Bronchial epithelial cell (primary cell): ENCODE measurements around the gene CEP131. TPM values are rescaled to one million over a fixed set of nuclear protein-coding genes. Genes with fewer than 3 reads are reported as not detected.

Source experiments
- DNase-seq: peaks from one replicate; pipeline ENCODE4 v3.0.0-alpha.2; 2010; ENCODE audit warnings: low read depth
- FAIRE-seq: peaks from 2 replicates; lab custom pipeline; 2011; peaks lifted over from hg19 to GRCh38; lab: Jason Lieb, UNC
- H3K27me3 ChIP-seq: 2 replicates; pipeline ENCODE4 v1.5.1; 2011; ENCODE audit warnings: low read length; ENCODE audit not compliant: control insufficient read depth, insufficient read depth
- H3K36me3 ChIP-seq: 2 replicates; pipeline ENCODE4 v1.5.1; 2011; ENCODE audit warnings: low read length; ENCODE audit not compliant: control insufficient read depth, insufficient read depth
- H3K4me3 ChIP-seq: 2 replicates; pipeline ENCODE4 v1.5.1; 2011; ENCODE audit warnings: mild to moderate bottlenecking, low read depth, low read length, control low read depth
- CTCF ChIP-seq: IDR thresholded peaks from 2 replicates; pipeline ENCODE4 v1.5.1; 2011; ENCODE audit warnings: mild to moderate bottlenecking, moderate library complexity, low read length, control low read depth, inconsistent platforms; ENCODE audit not compliant: insufficient read depth, severe bottlenecking
- total RNA-seq: library from RNA; depleted of rRNA; stranded (reverse); fragments of >200 nt; gene quantifications from 2 replicates; pipeline ENCODE4 v1.2.1, GENCODE V29; 2014

The CEP131 gene
- total RNA-seq, 1 donor from 2014 or later = 9.2 TPM

GRCh38 chr17:81235822-81236740, 13.3 kb upstream of the CEP131 start:
- peaks cover 20% of the 10 kb centered on the region for H3K36me3 ChIP-seq
- no peak for FAIRE-seq
- TF ChIP-seq CTCF = no peak

GRCh38 chr17:81234940-81235821, 12.4 kb upstream of the CEP131 start:
- TF ChIP-seq CTCF = no peak
- H3K36me3 ChIP-seq = peaks cover 20% of the 10 kb centered on the region
- no peak for FAIRE-seq
- no peaks in the 10 kb centered on the region for H3K27me3 ChIP-seq
- no peak for DNase-seq
- H3K4me3 ChIP-seq = no peak overlapping the region

More at GRCh38 chr17:81235822-81236740, 13.3 kb upstream of the CEP131 start:
- no peak for DNase-seq
- no peak overlapping the region for H3K4me3 ChIP-seq
- no peaks in the 10 kb centered on the region for H3K27me3 ChIP-seq

GRCh38 chr17:81234506-81234855, 11.7 kb upstream of the CEP131 start:
- no peak for FAIRE-seq
- no peak for TF ChIP-seq CTCF
- H3K27me3 ChIP-seq = no peaks in the 10 kb centered on the region
- H3K4me3 ChIP-seq = no peak overlapping the region
- no peak for DNase-seq
- H3K36me3 ChIP-seq = peaks cover 20% of the 10 kb centered on the region

DNA sequence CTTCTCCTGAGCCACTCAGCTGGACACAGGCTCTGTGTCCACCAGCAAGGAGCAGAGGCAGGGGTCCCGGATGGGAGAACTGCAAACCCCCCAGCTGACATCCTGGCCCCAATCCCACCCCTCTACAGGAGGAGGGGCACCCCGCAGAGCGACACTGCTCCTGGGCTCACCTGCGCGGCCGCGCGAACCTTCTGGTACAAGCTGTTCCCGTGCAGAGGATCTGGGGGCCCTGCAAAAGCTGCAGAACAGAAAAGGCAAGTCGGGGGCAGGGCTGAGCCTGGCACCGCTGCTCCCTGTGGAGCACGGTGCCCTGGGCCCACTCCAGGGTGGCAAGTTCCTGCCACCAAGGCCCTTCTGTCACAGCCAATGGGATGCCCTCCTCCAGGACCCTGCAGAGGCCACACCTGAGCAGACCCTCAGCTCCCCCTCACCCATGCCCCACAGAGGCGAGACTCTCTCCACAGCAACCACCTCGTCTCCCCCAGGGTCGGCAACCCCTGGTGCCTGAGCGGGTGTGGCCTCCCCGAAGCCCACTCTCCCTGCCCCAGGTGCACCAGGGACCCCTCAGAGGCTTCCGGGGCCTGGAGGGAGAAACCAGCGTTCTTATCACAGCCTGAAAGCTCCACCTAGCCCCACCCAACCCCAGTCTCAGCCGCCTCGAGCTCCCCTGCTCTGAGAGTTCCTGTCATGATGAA, 11.2 kb upstream of the CEP131 start:
- FAIRE-seq = no peak
- H3K36me3 ChIP-seq = peaks cover 20% of the 10 kb centered on the region

More for the DNA sequence above, 11.2 kb upstream of the CEP131 start:
- no peak for TF ChIP-seq CTCF
- Histone ChIP-seq H3K27me3 (no peaks in the 10 kb centered on the region), H3K4me3 (no peak overlapping the region)
- DNase-seq = no peak
